Prostate gland (tissue), 2 donors: Measurements from ENCODE around the gene TKTL1. TPM values are rescaled to one million over a fixed set of nuclear protein-coding genes. Genes with fewer than 3 reads are reported as not detected.
"Not testable (repeated sequence)": the region's sequence is repeated elsewhere in the genome, so short reads cannot be mapped to it uniquely, and the experiment has no call there.

Experiments
- DNase-seq: peaks from one replicate; pipeline ENCODE4 v3.0.0-alpha.2; 2019; ENCODE audit warnings: low spot score
- H3K27ac ChIP-seq, 2 donors: fragments of 200-600 bp; sonication (generic); 2 replicates each; pipeline ENCODE4 v1.5.1; 2017 to 2019
- H3K27me3 ChIP-seq: fragments of 200-600 bp; sonication (generic); replicated peaks from 2 replicates; pipeline ENCODE4 v1.5.1; 2019; ENCODE audit not compliant: insufficient read depth
- H3K36me3 ChIP-seq, 2 donors: fragments of 200-600 bp; sonication (generic); 1 replicate in 1 of 2; 2 replicates in 1 of 2; pipeline versions ENCODE4 v1.5.1 to v1.8.1; 2017 to 2019
- H3K4me1 ChIP-seq: fragments of 200-600 bp; sonication (generic); replicated peaks from 2 replicates; pipeline ENCODE4 v1.5.1; 2019
- H3K4me3 ChIP-seq, 2 donors: fragments of 200-600 bp; sonication (generic); 2 replicates each; pipeline ENCODE4 v1.5.1; 2017 to 2019
- H3K9me3 ChIP-seq: fragments of 200-600 bp; sonication (generic); 2 replicates; pipeline ENCODE4 v1.5.1; 2017
- CTCF ChIP-seq, 4 experiments: fragments of 200-600 bp in 2 of 4; fragments of 450-650 bp in 2 of 4; sonication (generic) in 2 of 4; IDR thresholded peaks; 1 replicate in 3 of 4; 2 replicates in 1 of 4; pipeline ENCODE4 v1.5.1; 2016 to 2019; ENCODE audit warnings: antibody characterized with exemption in 4 of 4, mild to moderate bottlenecking in 2 of 4, moderate library complexity in 2 of 4
- POLR2A ChIP-seq: fragments of 450-650 bp; IDR thresholded peaks from one replicate; pipeline ENCODE4 v1.6.1; 2016; ENCODE audit warnings: antibody characterized with exemption, mild to moderate bottlenecking
- POLR2AphosphoS5 ChIP-seq: sonication (generic); formaldehyde crosslinking; IDR thresholded peaks from one replicate; pipeline ENCODE4 v1.6.1; 2017; ENCODE audit warnings: antibody characterized with exemption
- WGBS: methylation state at CpG from one replicate; pipeline ENCODE4 v1.1.5; 2018; 5-methylcytosine and 5-hydroxymethylcytosine counted together
- intact Hi-C: fragments of 100-400 bp; cut with DNase I; formaldehyde crosslinking; loops from one replicate; pipeline ENCODE4 v1.14.2; 2022
- total RNA-seq, 2 donors: library from RNA; depleted of rRNA; stranded (reverse); fragments of >200 nt; gene quantifications; one replicate each; pipeline ENCODE4 v1.1.0, GENCODE V29; 2016

TKTL1 gene
- total RNA-seq, 2 donors from 2014 or later = 113 TPM; not detected in 1

GRCh38 chrX:154294791-154295574 is 612 bp upstream of the TKTL1 start, which contains the start of gene TEX28:
TEX28 (minus strand) TSS chrX:154295124; CDS start chrX:154292117, 3,007 bp downstream.
- DNase-seq = no peak
- Histone ChIP-seq H3K27me3 (no peaks in the 10 kb centered on the region), H3K4me3 (no peak within 1 kb of the TSS), H3K4me1 (no peaks in the 10 kb centered on the region), H3K36me3 (no peaks in the 10 kb centered on the region), H3K9me3 (no peaks in the 10 kb centered on the region), H3K27ac (no peak within 1 kb of the TSS)
- TF ChIP-seq POLR2AphosphoS5 (no peak), POLR2A (no peak), CTCF (IDR thresholded peaks at IDR 0.05) (no peak)
- WGBS = 88% methylated on average over 31 of the region's 39 CpGs
- intact Hi-C loops = no loop called here

GRCh38 chrX:154296731-154297130 is 1.1 kb downstream of the TKTL1 start:
- WGBS = 87% methylated on average over 16 of the region's 18 CpGs
- TF ChIP-seq POLR2AphosphoS5 = no peak
- no peak for TF ChIP-seq CTCF (IDR thresholded peaks at IDR 0.05)
- no peak for TF ChIP-seq POLR2A

GRCh38 chrX:154298312-154298711 is 2.7 kb downstream of the TKTL1 start:
- intact Hi-C loops = no loop called here
- no peak overlapping the region for H3K4me3 ChIP-seq

More at GRCh38 chrX:154296731-154297130, 1.1 kb downstream of the TKTL1 start:
- Histone ChIP-seq H3K9me3 (no peaks in the 10 kb centered on the region), H3K36me3 (no peaks in the 10 kb centered on the region), H3K27ac (no peak overlapping the region), H3K4me3 (no peak overlapping the region), H3K4me1 (no peaks in the 10 kb centered on the region), H3K27me3 (no peaks in the 10 kb centered on the region)
- DNase-seq = no peak
- intact Hi-C loops = no loop called here

GRCh38 chrX:154300816-154301215 is 5.2 kb downstream of the TKTL1 start:
- H3K27me3 ChIP-seq = no peaks in the 10 kb centered on the region
- TF ChIP-seq CTCF (IDR thresholded peaks at IDR 0.05) (no peak), POLR2AphosphoS5 (no peak), POLR2A (no peak)
- intact Hi-C loops = no loop called here
- no peak overlapping the region for H3K27ac ChIP-seq
- DNase-seq = no peak
- no peaks in the 10 kb centered on the region for H3K4me1 ChIP-seq
- H3K36me3 ChIP-seq = no peaks in the 10 kb centered on the region
- no peaks in the 10 kb centered on the region for H3K9me3 ChIP-seq
- no peak overlapping the region for H3K4me3 ChIP-seq
- 97% methylated on average over 8 of the region's 8 CpGs for WGBS

More at GRCh38 chrX:154298312-154298711, 2.7 kb downstream of the TKTL1 start:
- Histone ChIP-seq H3K36me3 (no peaks in the 10 kb centered on the region), H3K4me1 (no peaks in the 10 kb centered on the region), H3K9me3 (no peaks in the 10 kb centered on the region), H3K27me3 (no peaks in the 10 kb centered on the region), H3K27ac (no peak overlapping the region)
- no peak for DNase-seq
- 82% methylated on average over 7 of the region's 7 CpGs for WGBS
- TF ChIP-seq CTCF (IDR thresholded peaks at IDR 0.05) (no peak), POLR2A (no peak), POLR2AphosphoS5 (no peak)

GRCh38 chrX:154302998-154303397 is 7.4 kb downstream of the TKTL1 start:
- H3K36me3 ChIP-seq, H3K9me3 ChIP-seq, H3K27ac ChIP-seq, H3K4me3 ChIP-seq, H3K4me1 ChIP-seq, DNase-seq, intact Hi-C loops, H3K27me3 ChIP-seq: not testable (repeated sequence)
- WGBS = 89% methylated on average over 7 of the region's 7 CpGs
